ENCODE data around the gene SIVA1.

The SIVA1 gene

DNA sequence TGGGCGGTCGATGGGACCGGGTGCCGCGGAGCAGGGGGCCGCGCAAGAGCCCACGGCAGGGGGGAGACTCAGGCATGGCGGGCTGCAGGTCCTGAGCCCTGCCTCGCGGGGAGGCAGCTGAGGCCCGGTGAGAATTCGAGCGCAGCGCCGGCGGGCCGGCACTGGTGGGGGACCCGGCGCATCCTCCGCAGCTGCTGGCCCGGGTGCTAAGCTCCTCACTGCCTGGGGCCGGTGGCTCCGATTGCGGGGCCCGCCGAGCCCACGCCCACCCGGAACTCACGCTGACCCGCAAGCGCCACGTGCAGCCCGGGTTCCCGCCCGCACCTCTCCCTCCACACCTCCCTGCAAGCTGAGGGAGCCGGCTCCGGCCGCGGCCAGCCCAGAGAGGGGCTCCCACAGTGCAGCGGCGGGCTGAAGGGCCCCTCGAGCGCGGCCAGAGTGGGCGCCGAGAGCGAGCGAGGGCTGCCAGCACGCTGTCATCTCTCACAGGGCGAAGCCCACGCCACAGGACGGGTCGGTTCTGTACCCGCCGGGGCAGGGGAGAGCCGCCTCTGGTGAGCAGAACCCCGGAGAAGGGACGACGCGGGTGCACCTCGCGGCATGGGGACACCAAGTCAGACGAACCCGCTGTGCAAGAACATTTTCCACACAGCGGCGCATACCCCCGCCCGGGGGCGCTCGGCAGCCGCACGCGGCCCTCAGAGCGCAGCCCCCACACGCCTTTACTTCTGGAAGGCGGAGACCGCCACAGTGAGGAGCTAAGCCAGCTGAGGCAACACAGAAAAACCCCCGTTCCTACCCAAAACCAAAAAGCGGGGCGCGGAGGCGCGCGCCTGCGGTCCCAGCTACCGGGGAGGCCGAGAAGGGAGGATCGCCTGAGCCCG is 1.2 kb upstream of the SIVA1 start:
- DNase-seq (ENCODE audit: low spot score), result no peak

DNA sequence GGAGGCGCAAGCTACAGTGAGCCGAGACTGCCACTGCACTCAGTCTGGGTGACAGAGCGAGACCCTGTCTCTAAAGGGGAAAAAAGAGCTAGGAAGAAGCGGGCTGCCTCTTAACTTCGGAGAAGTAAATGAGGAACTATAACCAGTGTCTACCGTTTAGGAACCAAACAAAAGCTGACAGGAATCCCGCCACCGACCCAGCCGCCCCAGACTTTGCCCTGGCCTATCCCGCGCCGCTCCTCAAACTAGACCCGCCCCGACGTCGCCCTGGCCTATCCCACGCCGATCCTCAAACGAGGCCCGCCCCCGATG is 568 bp upstream of the SIVA1 start:
- DNase-seq (ENCODE audit: low spot score), result no peak

DNA sequence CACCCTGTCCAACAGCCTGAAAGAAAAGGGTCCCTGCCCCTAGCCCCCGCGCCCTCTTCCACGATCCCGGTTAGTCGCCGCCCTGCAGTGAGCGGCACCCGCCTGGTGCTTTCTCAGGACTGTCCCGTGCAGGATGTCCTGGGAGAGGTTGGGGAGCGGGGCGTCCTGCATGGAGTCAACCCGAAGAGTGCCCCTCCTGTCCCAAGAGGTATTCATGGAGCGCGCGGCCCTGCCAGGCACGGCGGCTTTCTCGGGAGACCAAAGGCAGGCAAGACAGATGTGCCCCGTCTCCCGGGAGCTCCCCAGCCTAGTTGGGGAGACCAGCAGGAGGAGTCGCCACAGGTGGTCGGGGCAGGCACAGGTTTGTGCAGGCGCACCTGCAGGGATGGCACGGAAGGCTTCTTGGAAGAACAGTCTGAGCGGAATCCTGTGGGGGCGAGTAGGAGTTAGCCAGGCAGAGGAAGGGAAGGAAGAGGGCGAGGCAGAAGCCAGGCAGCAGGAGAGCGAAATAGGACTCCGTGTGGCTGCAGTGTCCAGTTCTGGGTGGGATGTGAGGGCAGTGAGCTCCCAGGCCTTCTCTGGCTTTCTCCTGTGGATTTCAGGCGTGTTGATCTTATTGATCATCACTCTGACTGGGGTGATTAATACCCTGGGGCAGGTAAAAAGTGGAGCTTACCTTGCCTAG is 723 bp downstream of the SIVA1 start:
- no peak for DNase-seq (ENCODE audit: low spot score)

GRCh38 chr14:104754213-104754851 is 1.4 kb downstream of the SIVA1 start:
- DNase-seq (ENCODE audit: low spot score), result no peak

DNA sequence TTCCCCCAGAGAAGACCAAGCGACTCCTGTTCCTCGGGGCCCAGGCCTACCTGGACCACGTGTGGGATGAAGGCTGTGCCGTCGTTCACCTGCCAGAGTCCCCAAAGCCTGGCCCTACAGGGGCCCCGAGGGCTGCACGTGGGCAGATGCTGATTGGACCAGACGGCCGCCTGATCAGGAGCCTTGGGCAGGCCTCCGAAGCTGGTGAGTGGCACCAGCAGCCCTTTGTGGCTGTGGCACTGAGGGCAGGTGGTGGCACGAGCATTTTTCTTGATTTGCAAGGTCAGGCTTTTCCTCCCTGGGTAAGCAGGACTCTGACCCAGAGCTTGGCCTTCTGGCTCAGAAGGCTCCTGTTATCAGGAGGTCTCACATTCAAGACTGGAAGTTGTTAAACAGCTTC is 2.7 kb downstream of the SIVA1 start:
- no peak for DNase-seq (ENCODE audit: low spot score)

- no peak for DNase-seq (ENCODE audit: low spot score)
These were observed 3.7 kb downstream of the SIVA1 start for GRCh38 chr14:104756477-104757237.

DNA sequence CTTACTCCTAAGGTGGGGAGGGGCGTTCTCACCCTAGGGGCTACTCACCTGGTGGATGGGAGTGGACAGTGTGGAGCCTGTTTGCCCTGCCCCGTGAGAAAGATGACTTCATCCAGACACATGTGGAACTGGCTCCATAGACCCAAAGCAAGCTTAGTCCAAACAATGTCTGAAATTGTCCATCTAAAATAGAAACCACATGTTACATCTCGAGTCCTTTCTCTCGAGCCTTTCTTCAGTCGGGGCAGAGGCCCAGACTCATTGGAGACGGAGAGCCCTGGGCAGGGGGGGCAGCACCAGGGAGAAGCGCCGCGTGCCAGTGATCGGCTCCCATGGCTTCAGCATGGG is 4.3 kb downstream of the SIVA1 start:
- DNase-seq (ENCODE audit: low spot score), result no peak

GRCh38 chr14:104757681-104758392 is 4.9 kb downstream of the SIVA1 start:
- no peak for DNase-seq (ENCODE audit: low spot score)

- no peak for DNase-seq (ENCODE audit: low spot score)
These were observed 6.3 kb downstream of the SIVA1 start for GRCh38 chr14:104758981-104759969.

DNA sequence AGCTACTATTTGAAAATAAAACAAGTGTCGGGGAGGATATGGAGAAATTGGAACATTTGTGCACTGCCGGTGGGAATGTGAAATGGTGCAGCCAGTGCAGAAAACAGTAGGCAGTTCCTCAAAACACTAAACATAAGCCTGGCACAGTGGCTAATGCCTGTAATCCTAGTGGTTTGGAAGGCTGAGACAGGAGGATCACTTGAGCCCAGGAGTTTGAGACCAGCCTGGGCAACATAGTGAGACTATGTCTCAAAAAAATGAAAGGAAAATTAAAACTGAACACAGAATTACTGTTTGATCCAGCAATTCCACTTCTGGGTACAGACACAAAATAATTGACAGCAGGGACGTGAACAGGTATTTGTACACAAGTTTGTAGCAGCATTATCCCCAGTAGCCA is 12.6 kb downstream of the SIVA1 start:
- DNase-seq (ENCODE audit: low spot score), result no peak

- no peak for DNase-seq (ENCODE audit: low spot score)
These were observed 13.4 kb downstream of the SIVA1 start for GRCh38 chr14:104766256-104766862.

DNA sequence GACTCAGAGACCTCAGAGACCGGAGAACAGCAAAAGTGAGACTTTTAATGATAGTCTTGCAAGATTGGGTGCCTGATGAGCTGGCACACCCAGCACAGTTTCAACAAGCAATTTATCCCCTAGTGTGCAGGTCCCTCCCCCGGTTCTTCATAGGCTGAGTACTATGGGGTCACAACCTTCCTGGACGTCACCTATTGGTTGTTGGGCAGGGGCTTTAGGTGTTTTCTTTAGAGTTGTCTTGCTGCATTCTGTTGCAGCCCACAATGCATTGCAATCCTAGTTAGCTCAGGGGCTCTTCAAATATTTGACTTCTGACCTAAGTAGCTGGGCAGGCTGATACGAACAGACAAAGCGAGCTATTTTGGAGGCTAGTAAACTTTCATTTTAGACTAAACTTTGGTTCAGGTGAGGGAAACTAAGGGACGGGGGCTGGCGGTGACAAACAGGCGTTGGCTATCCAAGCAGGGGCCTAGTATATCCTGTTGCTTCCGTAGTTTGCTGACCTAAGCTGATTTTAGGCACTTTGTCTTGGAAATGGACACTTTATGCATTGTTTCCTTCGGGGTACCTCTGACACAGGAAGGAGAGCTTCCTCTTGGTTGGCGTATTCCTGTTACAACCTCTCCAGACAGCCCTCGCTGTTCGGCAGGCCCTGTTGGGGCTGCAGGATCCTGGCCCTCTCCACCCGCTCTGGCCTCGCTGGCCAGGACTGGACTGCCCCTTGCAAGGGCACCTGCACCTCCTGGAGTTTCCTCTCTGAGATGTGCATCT is 14.1 kb downstream of the SIVA1 start:
- DNase-seq (ENCODE audit: low spot score), result no peak

DNA sequence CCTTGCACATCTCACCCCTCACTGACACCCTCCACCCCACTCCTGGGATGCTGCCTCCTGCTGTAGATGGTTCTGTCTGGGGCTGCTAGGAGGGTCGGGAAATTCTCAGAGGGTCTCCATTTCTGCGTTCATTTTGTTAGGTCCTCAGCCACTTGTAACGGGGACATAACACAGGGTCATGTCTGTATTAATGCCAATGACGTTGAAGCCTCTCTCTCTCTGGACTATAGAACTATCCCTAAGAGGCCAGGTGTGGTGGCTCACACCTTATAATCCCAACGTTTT is 14.6 kb downstream of the SIVA1 start:
- DNase-seq (ENCODE audit: low spot score), result no peak

DNA sequence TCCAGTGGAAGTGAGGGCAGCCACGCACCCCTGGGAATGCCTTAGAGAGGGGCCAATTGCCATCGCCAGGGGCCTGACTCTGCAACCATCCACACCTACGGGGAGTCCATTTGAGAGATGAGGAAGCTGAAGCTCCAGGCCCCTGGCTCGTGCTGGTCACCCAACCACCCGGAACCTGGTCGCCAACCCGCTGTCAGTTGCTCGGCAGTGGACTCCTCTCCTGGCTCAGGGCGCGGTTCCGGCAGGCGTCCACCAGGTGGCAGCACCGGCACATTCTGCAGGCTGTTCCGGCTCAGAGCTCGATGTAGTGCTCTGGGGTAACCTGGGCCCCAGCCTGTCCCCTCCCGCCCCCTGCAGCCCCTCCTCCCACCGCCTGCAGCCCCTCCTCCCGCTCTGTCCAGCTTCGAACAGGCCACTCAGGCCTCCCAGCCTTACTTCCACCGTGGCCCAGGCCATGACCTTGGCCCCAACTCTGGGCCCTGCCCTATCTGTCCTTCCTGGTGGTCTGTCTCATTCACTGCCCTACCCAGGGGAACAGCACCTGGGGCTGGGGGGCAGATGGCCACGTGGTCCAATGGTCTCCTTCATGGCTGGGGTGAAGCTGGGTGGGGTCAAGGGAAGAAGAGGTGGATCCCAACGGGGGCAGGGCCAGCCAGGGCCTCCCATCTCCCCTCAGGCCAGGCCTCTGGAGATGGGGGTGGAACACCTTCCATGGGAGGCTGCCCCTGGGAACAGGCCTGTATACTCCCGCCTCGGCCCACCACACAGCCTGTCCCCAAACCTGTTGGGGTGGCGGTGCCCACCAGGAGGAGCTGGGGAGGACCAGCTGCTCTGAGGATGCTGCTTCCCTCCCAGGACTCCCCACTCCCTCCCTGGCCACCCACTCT is 15.7 kb downstream of the SIVA1 start:
- DNase-seq (ENCODE audit: low spot score), result peak; percentile 68

DNA sequence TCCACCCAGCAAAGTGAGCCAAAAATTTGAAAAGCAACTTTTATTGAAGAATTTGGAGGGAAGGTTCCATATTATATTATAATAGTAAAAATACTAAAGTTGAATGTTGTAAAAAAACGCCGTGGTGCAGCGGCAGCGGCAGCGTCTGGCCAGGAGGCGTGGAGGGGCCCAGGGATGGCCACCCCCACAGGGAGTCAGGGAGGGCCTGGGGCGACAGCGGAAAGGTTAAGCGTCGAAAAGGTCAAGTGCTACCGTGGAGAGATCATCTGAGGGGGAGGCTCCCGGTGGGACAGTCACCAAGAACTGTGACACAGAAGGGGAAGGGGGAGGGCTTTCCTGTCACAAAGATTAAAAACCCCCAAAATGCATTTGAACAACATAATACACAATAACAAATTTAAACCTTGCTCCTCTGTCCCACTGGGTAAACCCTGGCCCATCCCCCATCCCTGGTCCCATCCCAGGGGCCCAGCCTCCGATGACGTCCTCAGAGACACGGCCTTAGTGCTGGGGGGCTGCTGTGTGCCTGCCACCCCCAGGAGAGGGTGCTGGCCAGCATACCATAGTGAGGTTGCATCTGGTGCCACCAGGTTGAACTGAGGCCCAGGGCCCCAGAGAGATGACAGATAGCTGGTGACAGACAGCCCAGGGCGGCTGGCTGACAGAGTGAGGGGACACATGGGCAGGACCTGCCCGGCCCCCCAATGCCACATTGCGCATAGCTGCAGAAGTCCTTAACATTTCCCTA is 16.6 kb downstream of the SIVA1 start:
- no peak for DNase-seq (ENCODE audit: low spot score)

DNA sequence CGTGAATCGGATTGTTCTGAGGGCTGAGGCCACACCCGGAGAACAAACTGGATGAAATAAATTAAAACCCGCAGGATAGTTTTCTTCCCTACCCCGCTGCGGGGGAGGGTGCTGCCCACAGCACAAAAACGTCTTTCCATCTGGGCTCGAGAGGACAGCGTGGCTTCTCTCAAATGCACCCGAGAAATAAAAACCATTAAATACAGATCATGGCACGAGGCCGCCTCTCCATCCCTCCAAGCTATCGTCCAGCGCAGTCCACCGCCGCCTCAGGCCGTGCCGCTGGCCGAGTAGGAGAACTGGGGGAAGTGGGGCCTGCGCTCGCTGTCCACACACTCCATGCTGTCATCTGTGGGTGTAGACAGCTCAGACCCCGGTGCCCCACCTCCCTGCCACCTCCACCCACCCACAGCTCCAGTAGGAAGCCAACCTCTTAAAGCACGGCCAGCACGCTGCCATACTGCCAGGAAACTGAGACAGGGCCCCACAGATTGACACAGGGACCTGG is 17.2 kb downstream of the SIVA1 start:
- no peak for DNase-seq (ENCODE audit: low spot score)

DNA sequence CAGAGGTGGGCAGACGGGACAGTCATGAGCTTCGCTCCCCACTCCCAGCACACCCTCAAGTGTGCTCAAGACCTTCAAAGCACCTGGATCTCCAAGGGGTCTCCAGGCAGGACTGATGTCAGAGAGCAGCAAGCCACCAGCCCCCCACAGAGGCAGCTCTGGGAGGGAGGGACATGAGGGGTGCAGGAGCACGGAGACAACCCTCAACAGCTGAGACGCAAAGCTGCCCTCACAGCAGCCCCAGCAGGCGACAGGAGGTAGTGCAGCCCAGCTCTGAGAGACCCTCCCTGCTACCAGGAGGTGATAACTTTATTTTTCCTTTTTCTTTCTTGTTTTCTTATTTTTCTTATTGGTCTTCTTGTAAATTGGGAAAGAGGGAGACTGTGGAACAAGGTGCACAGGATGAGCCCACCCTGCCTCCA is 17.9 kb downstream of the SIVA1 start:
- DNase-seq (ENCODE audit: low spot score), result no peak

DNA sequence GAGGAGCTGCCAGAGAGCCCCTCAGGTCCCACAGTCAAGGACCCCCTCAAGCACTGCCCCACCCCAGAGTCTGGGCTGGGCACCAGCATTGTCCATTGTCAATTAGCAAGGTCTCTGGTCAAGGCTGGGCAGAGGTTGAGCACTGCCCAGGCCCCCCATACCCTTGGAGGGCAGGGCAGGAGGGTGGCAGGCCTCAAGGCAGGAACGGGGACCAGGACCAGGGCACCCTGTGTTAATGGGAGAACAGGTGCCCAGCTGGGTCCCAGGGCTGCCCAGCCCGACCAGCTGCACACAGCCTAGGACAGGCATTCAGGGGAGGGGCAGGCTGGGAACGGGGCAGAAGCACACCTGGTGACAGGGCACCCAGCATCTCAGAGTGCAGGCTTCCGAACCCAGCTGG is 18.4 kb downstream of the SIVA1 start:
- DNase-seq (ENCODE audit: low spot score), result no peak
